ENCODE data around the gene DHPS. TPM values are rescaled to one million over a fixed set of nuclear protein-coding genes. Genes with fewer than 3 reads are reported as not detected.
A peak's percentile ranks its signal among the peaks of the same experiment; 100 is the strongest.

DHPS gene
- total and polyA plus RNA-seq, 10 donors = 55.1 to 158 (median 93.8) TPM

DNA sequence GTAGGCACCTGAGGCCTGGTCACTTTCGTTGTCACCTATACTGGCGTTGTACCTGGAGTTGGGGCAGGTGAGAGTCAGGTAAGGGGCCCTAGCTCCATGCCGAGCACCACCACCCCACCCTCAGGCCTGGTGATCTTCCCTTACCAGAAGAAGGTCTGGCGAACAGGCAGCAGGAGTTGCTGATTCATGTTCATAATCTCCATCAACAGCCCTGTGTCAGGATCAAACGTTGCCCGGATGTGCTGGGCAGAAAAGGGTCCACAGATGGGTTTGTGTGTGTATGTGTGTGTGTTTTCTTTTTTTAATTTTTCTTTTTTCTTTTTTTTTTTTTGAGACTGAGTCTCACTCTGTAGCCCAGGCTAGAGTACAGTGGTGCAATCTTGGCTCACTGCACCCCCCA is 29.5 kb downstream of the DHPS start:
- whole genome bisulfite sequencing, 5 donors = 91 to 98% (median 96%) methylated on average over 6 of the region's 6 CpGs
- Histone ChIP-seq H3K4me1 (peaks cover 0 to 15% (median 9%) of the 10 kb centered on the region in 6 donors), H3K27ac (no peak overlapping the region), H3K27me3 (replicated peaks in 1 of 7) (no peaks in the 10 kb centered on the region), H3K4me3 (no peak overlapping the region), H3K36me3 (peaks cover 0 to 87% (median 36%) of the 10 kb centered on the region in 6 donors), H3K9me3 (no peaks in the 10 kb centered on the region)
- DNase-seq = peak; percentile 9
- intact Hi-C loops (cut with DNase I; ENCODE audit: low total_unique reads) = no loop called here
- TF ChIP-seq POLR2AphosphoS5 (IDR thresholded peaks at IDR 0.05) = no peak
- TF ChIP-seq, protein P1, sequence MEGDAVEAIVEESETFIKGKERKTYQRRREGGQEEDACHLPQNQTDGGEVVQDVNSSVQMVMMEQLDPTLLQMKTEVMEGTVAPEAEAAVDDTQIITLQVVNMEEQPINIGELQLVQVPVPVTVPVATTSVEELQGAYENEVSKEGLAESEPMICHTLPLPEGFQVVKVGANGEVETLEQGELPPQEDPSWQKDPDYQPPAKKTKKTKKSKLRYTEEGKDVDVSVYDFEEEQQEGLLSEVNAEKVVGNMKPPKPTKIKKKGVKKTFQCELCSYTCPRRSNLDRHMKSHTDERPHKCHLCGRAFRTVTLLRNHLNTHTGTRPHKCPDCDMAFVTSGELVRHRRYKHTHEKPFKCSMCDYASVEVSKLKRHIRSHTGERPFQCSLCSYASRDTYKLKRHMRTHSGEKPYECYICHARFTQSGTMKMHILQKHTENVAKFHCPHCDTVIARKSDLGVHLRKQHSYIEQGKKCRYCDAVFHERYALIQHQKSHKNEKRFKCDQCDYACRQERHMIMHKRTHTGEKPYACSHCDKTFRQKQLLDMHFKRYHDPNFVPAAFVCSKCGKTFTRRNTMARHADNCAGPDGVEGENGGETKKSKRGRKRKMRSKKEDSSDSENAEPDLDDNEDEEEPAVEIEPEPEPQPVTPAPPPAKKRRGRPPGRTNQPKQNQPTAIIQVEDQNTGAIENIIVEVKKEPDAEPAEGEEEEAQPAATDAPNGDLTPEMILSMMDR (IDR thresholded peaks at IDR 0.05 in 8 of 11, conservative IDR thresholded peaks at IDR 0.05 in 3 of 11) = no peak
- no peak for TF ChIP-seq POLR2A (IDR thresholded peaks at IDR 0.05)

DNA sequence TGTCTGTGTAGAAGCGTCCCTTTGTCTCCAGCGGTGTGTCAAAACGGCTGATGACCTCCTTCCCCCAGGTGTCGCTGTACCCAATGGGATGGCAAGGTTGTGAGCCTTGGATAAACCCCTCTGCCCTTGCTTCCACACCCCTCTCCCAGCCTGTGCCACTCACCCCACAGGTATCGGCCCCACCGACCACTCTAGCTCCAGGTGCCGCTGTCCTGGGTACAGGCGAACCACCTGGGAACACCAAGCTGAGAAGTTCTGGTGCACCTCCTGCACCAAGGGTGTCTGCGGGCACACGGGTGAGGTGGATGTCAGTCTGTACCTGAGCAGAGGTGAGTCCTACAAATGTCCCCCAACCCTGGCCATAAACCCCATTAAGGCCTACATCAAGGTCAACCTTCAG is 31.7 kb downstream of the DHPS start:
- H3K36me3 ChIP-seq = peaks cover 0 to 87% (median 15%) of the 10 kb centered on the region in 6 donors
- no peak overlapping the region for H3K4me3 ChIP-seq
- H3K4me1 ChIP-seq = peaks cover 0 to 15% (median 9%) of the 10 kb centered on the region in 6 donors
- no peak for DNase-seq
- H3K27ac ChIP-seq = no peak overlapping the region
- intact Hi-C loops (cut with DNase I; ENCODE audit: low total_unique reads) = no loop called here
- 93 to 97% (median 97%) methylated on average over 10 of the region's 10 CpGs for WGBS, 5 donors
- no peaks in the 10 kb centered on the region for H3K9me3 ChIP-seq
- H3K27me3 ChIP-seq (replicated peaks in 1 of 7) = no peaks in the 10 kb centered on the region
- TF ChIP-seq POLR2AphosphoS5 (IDR thresholded peaks at IDR 0.05) = no peak
- TF ChIP-seq, protein P1 (IDR thresholded peaks at IDR 0.05 in 8 of 11, conservative IDR thresholded peaks at IDR 0.05 in 3 of 11) = no peak
- TF ChIP-seq POLR2A (IDR thresholded peaks at IDR 0.05) = no peak

DNA sequence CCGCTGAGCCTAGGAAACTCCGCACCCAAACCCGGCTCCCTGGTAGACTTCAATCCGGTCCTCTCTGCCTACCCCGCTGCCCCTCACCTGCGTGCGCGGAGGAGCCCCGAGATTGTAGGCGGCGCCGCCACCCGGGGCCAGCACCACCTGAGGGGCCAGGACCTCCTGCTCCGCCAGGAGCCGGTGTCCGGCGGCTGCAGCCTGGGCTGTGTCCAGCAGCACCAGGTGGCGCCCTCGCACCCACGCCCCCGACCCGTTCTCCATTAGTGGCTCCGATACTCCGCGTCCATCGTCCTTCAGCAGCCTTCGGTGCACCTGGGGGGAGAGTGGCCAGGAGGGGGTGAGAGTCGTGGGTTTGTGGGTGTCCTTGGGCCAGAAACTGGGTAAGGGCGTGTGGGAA is 33.6 kb downstream of the DHPS start:
- no peak for DNase-seq
- peak in 1 of 3 donors; percentile 32 for TF ChIP-seq POLR2AphosphoS5 (IDR thresholded peaks at IDR 0.05)
- TF ChIP-seq POLR2A (IDR thresholded peaks at IDR 0.05) = no peak
- TF ChIP-seq, protein P1 (IDR thresholded peaks at IDR 0.05 in 8 of 11, conservative IDR thresholded peaks at IDR 0.05 in 3 of 11) = peak in 3 of 11 experiments; percentile 16 to 21 (median 20)
- no peaks in the 10 kb centered on the region for H3K27me3 ChIP-seq (replicated peaks in 1 of 7)
- H3K9me3 ChIP-seq = no peaks in the 10 kb centered on the region
- H3K4me3 ChIP-seq = peak overlapping the region in 5 of 8 donors; percentile 7 to 59 (median 25)
- H3K4me1 ChIP-seq = peaks cover 0 to 15% (median 9%) of the 10 kb centered on the region in 6 donors
- peaks cover 0 to 85% (median 10%) of the 10 kb centered on the region in 6 donors for H3K36me3 ChIP-seq
- 22 to 52% (median 33%) methylated on average over 13 to 29 of the region's 29 CpGs for WGBS, 5 donors
- intact Hi-C loops (cut with DNase I; ENCODE audit: low total_unique reads) = no loop called here
- H3K27ac ChIP-seq = peak overlapping the region in 1 of 8 donors; percentile 13

DNA sequence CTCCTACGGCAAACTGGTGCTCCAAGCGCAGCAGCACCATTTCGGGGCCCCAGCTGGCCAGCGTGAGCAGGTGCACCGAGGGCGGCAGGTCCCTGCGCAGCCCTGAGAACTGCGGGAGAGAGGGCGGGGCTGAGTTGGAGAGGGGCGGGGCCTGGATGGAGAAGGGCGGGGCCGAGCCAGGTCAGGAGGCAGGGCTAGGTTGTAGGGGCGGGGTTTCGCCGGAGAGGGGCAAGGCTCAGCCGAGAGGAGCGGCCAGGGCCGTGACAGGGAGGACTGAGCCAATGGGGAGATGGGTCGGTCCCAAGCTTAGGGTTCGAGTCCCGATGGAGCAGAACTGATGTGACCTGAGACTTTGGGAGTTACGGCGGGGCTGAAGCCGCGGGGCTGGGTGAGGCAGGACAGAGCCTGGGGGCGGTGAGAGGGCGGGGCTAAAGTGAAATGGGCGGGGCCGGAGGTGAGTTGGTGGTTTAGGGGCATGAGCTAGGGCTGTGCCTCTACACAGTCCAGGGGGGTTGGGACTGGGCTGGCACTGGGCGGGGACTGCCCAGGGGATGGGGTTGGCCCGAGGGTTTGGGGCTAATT is 34.1 kb downstream of the DHPS start:
- H3K4me3 ChIP-seq = peak overlapping the region in 5 of 8 donors; percentile 7 to 59 (median 25)
- intact Hi-C loops (cut with DNase I; ENCODE audit: low total_unique reads) = no loop called here

More for the DNA sequence above, 34.1 kb downstream of the DHPS start:
- Histone ChIP-seq H3K9me3 (no peaks in the 10 kb centered on the region), H3K27me3 (replicated peaks in 1 of 7) (no peaks in the 10 kb centered on the region), H3K27ac (peak overlapping the region in 2 of 8 donors; percentile 13), H3K4me1 (peaks cover 0 to 15% (median 9%) of the 10 kb centered on the region in 6 donors), H3K36me3 (peaks cover 0 to 85% (median 10%) of the 10 kb centered on the region in 6 donors)
- DNase-seq = peak; percentile 85
- 34 to 61% (median 42%) methylated on average over 30 to 31 of the region's 31 CpGs for WGBS, 5 donors
- TF ChIP-seq POLR2A (IDR thresholded peaks at IDR 0.05) (no peak), POLR2AphosphoS5 (IDR thresholded peaks at IDR 0.05) (peak in 2 of 3 donors; percentile 58 to 69)
- TF ChIP-seq, protein P1 (IDR thresholded peaks at IDR 0.05 in 8 of 11, conservative IDR thresholded peaks at IDR 0.05 in 3 of 11) = no peak
